B cell (primary cell): ENCODE results near the gene MOV10L1. TPM values are rescaled to one million over a fixed set of nuclear protein-coding genes. Genes with fewer than 3 reads are reported as not detected.

Source experiments
- ATAC-seq: fragments of 200-7000 bp; cut with Tn5 transposase; one replicate; pipeline ENCODE4 v1.10.0; 2021; ENCODE audit warnings: low read depth, mild to moderate bottlenecking, moderate number of reproducible peaks, moderate library complexity
- CTCF ChIA-PET: fragments of 350-600 bp; sonication (Branson Sonifier 250); formaldehyde crosslinking; loops from one replicate; lab custom pipeline; 2021; ENCODE audit warnings: antibody characterized with exemption, inconsistent platforms; lab: Charles Lee
- POLR2A ChIA-PET: fragments of 350-600 bp; sonication (Branson Sonifier 250); formaldehyde crosslinking; loops from one replicate; lab custom pipeline; 2021; ENCODE audit warnings: antibody characterized with exemption; lab: Charles Lee
- DNase-seq: peaks from one replicate; pipeline ENCODE4 v3.0.0; 2013
- H2AFZ ChIP-seq: 2 replicates; pipeline ENCODE4 v1.6.1; 2012; ENCODE audit warnings: mild to moderate bottlenecking, low read depth, low read length; ENCODE audit not compliant: insufficient read depth, poor library complexity, severe bottlenecking
- H3K27ac ChIP-seq, 2 donors: 1 replicate in 1 of 2; 2 replicates in 1 of 2; pipeline ENCODE4 v1.5.1; 2012 to 2013; ENCODE audit warnings: low read length in 2 of 2, mild to moderate bottlenecking in 2 of 2, moderate library complexity in 1 of 2
- H3K27me3 ChIP-seq, 4 experiments: fragments of 200-600 bp in 1 of 4; sonication (generic) in 1 of 4; replicated peaks in 1 of 4; 1 replicate in 2 of 4; 2 replicates in 2 of 4; pipeline versions ENCODE4 v1.6.1 to v1.7.0; 2013 to 2016; ENCODE audit warnings: low read length in 3 of 4, mild to moderate bottlenecking in 2 of 4, mixed read lengths in 1 of 4, moderate library complexity in 1 of 4; ENCODE audit not compliant: insufficient read depth in 4 of 4, control insufficient read depth in 3 of 4; ENCODE audit errors: control extremely low read depth in 1 of 4
- H3K36me3 ChIP-seq, 2 experiments: replicated peaks in 1 of 2; 1 replicate in 1 of 2; 2 replicates in 1 of 2; pipeline versions ENCODE4 v1.6.1 to v1.7.1; 2013; ENCODE audit warnings: low read length in 1 of 2; ENCODE audit not compliant: insufficient read depth in 2 of 2, control insufficient read depth in 1 of 2; ENCODE audit errors: control extremely low read depth in 1 of 2, extremely low read depth in 1 of 2
- H3K4me1 ChIP-seq, 2 donors: fragments of 200-600 bp in 1 of 2; sonication (generic) in 1 of 2; 1 replicate in 1 of 2; 2 replicates in 1 of 2; pipeline versions ENCODE4 v1.5.1 to v1.6.1; 2013 to 2017; ENCODE audit warnings: low read length in 2 of 2; ENCODE audit not compliant: control insufficient read depth in 2 of 2, insufficient read depth in 2 of 2
- H3K4me2 ChIP-seq: replicated peaks from 2 replicates; pipeline ENCODE3; 2012; ENCODE audit warnings: mild to moderate bottlenecking, low read depth, low read length; ENCODE audit not compliant: poor library complexity, severe bottlenecking
- H3K4me3 ChIP-seq, 5 experiments: fragments of 200-600 bp in 1 of 5; sonication (generic) in 1 of 5; 1 replicate in 3 of 5; 2 replicates in 2 of 5; pipeline versions ENCODE4 v1.5.1 to v1.7.0; 2011 to 2016; ENCODE audit warnings: low read length in 4 of 5, mild to moderate bottlenecking in 4 of 5, low read depth in 2 of 5, control low read depth in 1 of 5, moderate library complexity in 1 of 5; ENCODE audit not compliant: insufficient read depth in 1 of 5; ENCODE audit errors: control extremely low read depth in 1 of 5, extremely low read depth in 1 of 5
- H3K79me2 ChIP-seq: fragments of 200-600 bp; sonication (generic); one replicate; pipeline ENCODE4 v1.6.0; 2016; ENCODE audit warnings: low read length; ENCODE audit not compliant: control insufficient read depth, insufficient read depth
- H3K9ac ChIP-seq: fragments of 200-600 bp; sonication (generic); 2 replicates; pipeline ENCODE4 v1.6.1; 2017; ENCODE audit warnings: mild to moderate bottlenecking, low read length, moderate library complexity
- H3K9me3 ChIP-seq, 3 donors: one replicate each; pipeline versions ENCODE4 v1.6.1 to v1.7.1; 2013; ENCODE audit warnings: low read length in 2 of 3; ENCODE audit not compliant: control insufficient read depth in 2 of 3, insufficient read depth in 1 of 3; ENCODE audit errors: control extremely low read depth in 1 of 3
- H4K20me1 ChIP-seq: 2 replicates; pipeline ENCODE4 v1.6.0; 2012; ENCODE audit warnings: mild to moderate bottlenecking, low read length; ENCODE audit not compliant: insufficient read depth, control insufficient read depth, poor library complexity, severe bottlenecking
- H3K27ac Mint-ChIP-seq: one replicate; pipeline ENCODE4 v1.8.0; 2021; ENCODE audit warnings: mixed read lengths
- H3K27me3 Mint-ChIP-seq: one replicate; pipeline ENCODE4 v1.8.0; 2021; ENCODE audit warnings: mixed read lengths
- H3K4me1 Mint-ChIP-seq: one replicate; pipeline ENCODE4 v1.8.0; 2021; ENCODE audit warnings: mixed read lengths
- H3K4me3 Mint-ChIP-seq: one replicate; pipeline ENCODE4 v1.8.0; 2021; ENCODE audit warnings: mixed read lengths
- H3K9me3 Mint-ChIP-seq: one replicate; pipeline ENCODE4 v1.8.0; 2022; ENCODE audit warnings: mixed read lengths; ENCODE audit not compliant: insufficient read depth
- EZH2 ChIP-seq: IDR thresholded peaks from 2 replicates; pipeline ENCODE4 v1.6.1; 2012; ENCODE audit warnings: borderline replicate concordance, low read depth, mild to moderate bottlenecking, moderate library complexity, low read length; ENCODE audit not compliant: insufficient read depth, poor library complexity, severe bottlenecking
- WGBS: methylation state at CpG from one replicate; pipeline ENCODE4 v1.1.5; 2013; ENCODE audit warnings: missing lambda C conversion rate; ENCODE audit not compliant: insufficient coverage; 5-methylcytosine and 5-hydroxymethylcytosine counted together
- intact Hi-C: fragments of 100-400 bp; cut with micrococcal nuclease; formaldehyde crosslinking; loops from one replicate; pipeline ENCODE4 v1.10.0; 2022
- polyA plus RNA-seq: library from polyadenylated mRNA; depleted of rRNA; stranded (reverse); fragments of >200 nt; gene quantifications from 2 replicates; pipeline ENCODE4 v1.2.3, GENCODE V29; 2012
- total RNA-seq, 2 donors: library from RNA; stranded (reverse); fragments of 120-200 nt in 1 of 2; gene quantifications; 1 replicate in 1 of 2; 2 replicates in 1 of 2; pipeline versions ENCODE4 v1.2.3 to v1.2.4, GENCODE V29; 2013 to 2022
- TF ChIP-seq, protein P1 (sequence below): fragments of 200-600 bp; IDR thresholded peaks from one replicate; pipeline ENCODE4 v1.8.0; 2022; ENCODE audit warnings: antibody characterized with exemption, mild to moderate bottlenecking

MOV10L1 gene
- total and polyA plus RNA-seq, 2 donors (not counting 1 experiment from before 2014, with no cell fraction given): not detected

DNA sequence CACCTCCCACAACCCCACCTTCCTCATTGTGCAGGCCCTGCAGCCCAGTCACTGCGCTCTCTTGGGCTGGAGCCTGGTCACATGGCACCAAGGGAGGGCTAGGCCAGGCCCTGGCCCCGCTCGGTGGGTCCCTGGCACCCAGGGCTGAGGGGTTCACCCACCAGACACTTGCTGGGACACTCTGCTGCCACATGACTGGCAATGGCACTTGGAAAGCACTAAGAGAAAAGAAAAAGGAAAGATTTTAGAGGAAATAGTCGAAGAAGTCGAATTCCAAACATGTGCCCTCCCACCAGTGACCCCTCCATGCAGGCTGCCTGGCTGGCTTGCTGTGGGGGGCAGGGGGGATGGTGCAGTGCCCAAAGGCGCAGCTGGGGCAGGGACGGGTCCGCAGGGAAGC, 19.4 kb upstream of the MOV10L1 start:
- Histone ChIP-seq H3K4me2 (no peak overlapping the region), H3K4me1 (no peaks in the 10 kb centered on the region), H2AFZ (no peak overlapping the region), H3K79me2 (no peaks in the 10 kb centered on the region), H3K27ac (no peak overlapping the region), H3K27me3 (peaks cover 0 to 2% (median 0%) of the 10 kb centered on the region in 4 experiments), H3K9me3 (no peaks in the 10 kb centered on the region), H3K4me3 (no peak overlapping the region), H3K9ac (no peak overlapping the region), H4K20me1 (no peaks in the 10 kb centered on the region), H3K36me3 (no peaks in the 10 kb centered on the region)
- Mint-ChIP-seq H3K4me1 (no peaks in the 10 kb centered on the region), H3K9me3 (no peaks in the 10 kb centered on the region), H3K27ac (no peak overlapping the region), H3K27me3 (no peaks in the 10 kb centered on the region), H3K4me3 (no peak overlapping the region)
- TF ChIP-seq, protein P1, sequence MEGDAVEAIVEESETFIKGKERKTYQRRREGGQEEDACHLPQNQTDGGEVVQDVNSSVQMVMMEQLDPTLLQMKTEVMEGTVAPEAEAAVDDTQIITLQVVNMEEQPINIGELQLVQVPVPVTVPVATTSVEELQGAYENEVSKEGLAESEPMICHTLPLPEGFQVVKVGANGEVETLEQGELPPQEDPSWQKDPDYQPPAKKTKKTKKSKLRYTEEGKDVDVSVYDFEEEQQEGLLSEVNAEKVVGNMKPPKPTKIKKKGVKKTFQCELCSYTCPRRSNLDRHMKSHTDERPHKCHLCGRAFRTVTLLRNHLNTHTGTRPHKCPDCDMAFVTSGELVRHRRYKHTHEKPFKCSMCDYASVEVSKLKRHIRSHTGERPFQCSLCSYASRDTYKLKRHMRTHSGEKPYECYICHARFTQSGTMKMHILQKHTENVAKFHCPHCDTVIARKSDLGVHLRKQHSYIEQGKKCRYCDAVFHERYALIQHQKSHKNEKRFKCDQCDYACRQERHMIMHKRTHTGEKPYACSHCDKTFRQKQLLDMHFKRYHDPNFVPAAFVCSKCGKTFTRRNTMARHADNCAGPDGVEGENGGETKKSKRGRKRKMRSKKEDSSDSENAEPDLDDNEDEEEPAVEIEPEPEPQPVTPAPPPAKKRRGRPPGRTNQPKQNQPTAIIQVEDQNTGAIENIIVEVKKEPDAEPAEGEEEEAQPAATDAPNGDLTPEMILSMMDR: no peak
- TF ChIP-seq EZH2: no peak
- WGBS: 89% methylated on average over 6 of the region's 8 CpGs
- intact Hi-C loops: no loop called here
- POLR2A ChIA-PET: no interaction called here
- no peak for DNase-seq
- ATAC-seq: no peak
- CTCF ChIA-PET: no interaction called here

DNA sequence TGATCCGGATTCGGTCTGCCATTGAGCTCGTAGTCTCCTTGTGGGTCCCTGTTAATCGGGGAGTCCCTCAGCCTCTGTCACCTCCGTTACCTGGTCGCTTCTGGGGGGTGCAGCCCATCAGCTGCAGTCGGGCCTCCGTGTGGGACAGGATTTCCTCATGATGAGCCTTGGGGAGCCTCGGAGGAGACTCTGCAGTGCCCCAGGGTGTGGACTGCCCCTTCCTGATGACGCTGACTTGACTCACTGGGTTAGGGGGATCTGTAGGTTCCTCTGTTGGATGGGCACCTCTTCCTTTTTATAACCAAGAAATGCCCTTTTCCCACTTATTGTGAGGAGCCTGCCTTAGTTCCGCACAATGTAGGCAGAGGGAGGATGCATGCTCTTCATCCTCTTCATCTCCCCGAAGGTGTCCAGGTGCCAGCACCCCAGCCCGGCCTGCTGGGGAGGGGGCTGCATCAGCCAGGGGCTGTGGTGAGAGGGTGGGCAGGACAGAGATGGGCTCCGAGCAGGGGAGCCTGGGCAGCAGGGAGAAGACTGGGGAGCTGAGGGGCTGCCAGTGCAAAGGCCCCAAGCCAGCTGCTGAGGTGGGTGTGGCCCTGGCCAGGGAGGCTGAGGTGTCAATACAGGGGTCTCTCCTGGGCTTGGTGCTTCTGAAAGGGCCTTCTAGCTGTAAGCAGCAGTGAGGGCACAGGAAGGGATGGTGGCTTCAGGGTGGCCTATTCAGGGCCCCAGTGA, 18.2 kb upstream of the MOV10L1 start:
- Mint-ChIP-seq H3K4me3 (no peak overlapping the region), H3K9me3 (no peaks in the 10 kb centered on the region), H3K27ac (no peak overlapping the region), H3K4me1 (peaks cover 2% of the 10 kb centered on the region), H3K27me3 (peaks cover 2% of the 10 kb centered on the region)
- ATAC-seq (no peak), DNase-seq (no peak)
- Histone ChIP-seq H2AFZ (no peak overlapping the region), H3K36me3 (no peaks in the 10 kb centered on the region), H3K27ac (no peak overlapping the region), H3K9ac (no peak overlapping the region), H3K4me1 (no peaks in the 10 kb centered on the region), H3K9me3 (no peaks in the 10 kb centered on the region), H3K4me3 (no peak overlapping the region), H3K27me3 (peaks cover 0 to 2% (median 0%) of the 10 kb centered on the region in 4 experiments), H4K20me1 (no peaks in the 10 kb centered on the region), H3K79me2 (no peaks in the 10 kb centered on the region), H3K4me2 (no peak overlapping the region)
- 88% methylated on average over 11 of the region's 14 CpGs for WGBS
- CTCF ChIA-PET: no interaction called here
- TF ChIP-seq, protein P1: no peak
- TF ChIP-seq EZH2: no peak
- POLR2A ChIA-PET: interaction anchor here (0.7 kb wide), 1 partner anchor 377 kb away, joined by 3 read pairs; no protein-coding TSS in a partner anchor
- intact Hi-C loops: no loop called here
